GM23338 (cell line): ENCODE data around the gene CASK. TPM values are rescaled to one million over a fixed set of nuclear protein-coding genes. Genes with fewer than 3 reads are reported as not detected.

Experiments
- ATAC-seq: fragments of 200-7000 bp; cut with Tn5 transposase; 3 replicates; pipeline ENCODE4 v1.9.1; 2020
- DNase-seq: peaks from one replicate; pipeline ENCODE4 v3.0.0-alpha.2; 2015; ENCODE audit warnings: low spot score
- H2AFZ ChIP-seq: fragments of 200-600 bp; sonication (generic); 2 replicates; pipeline ENCODE4 v1.8.0; 2016; ENCODE audit warnings: antibody characterized with exemption, mild to moderate bottlenecking, moderate library complexity
- H3F3A ChIP-seq: fragments of 200-600 bp; sonication (generic); replicated peaks from 2 replicates; pipeline ENCODE4 v1.8.0; 2017; ENCODE audit warnings: antibody characterized with exemption, mixed run types, low read depth
- H3K27ac ChIP-seq: fragments of 200-600 bp; sonication (generic); 2 replicates; pipeline ENCODE4 v1.6.1; 2016; ENCODE audit warnings: low read depth
- H3K27me3 ChIP-seq: fragments of 200-600 bp; sonication (generic); 2 replicates; pipeline ENCODE4 v1.8.0; 2016; ENCODE audit warnings: mild to moderate bottlenecking, mixed run types, moderate library complexity; ENCODE audit not compliant: insufficient read depth
- H3K36me3 ChIP-seq: fragments of 200-600 bp; sonication (generic); 2 replicates; pipeline ENCODE4 v1.8.0; 2016; ENCODE audit warnings: mild to moderate bottlenecking; ENCODE audit not compliant: insufficient read depth
- H3K4me1 ChIP-seq: fragments of 200-600 bp; sonication (generic); 2 replicates; pipeline ENCODE4 v1.8.0; 2016; ENCODE audit warnings: mild to moderate bottlenecking, moderate library complexity; ENCODE audit not compliant: insufficient read depth
- H3K4me2 ChIP-seq: fragments of 200-600 bp; sonication (generic); 2 replicates; pipeline ENCODE4 v1.7.1; 2017; ENCODE audit warnings: mixed run types
- H3K4me3 ChIP-seq: fragments of 200-600 bp; sonication (generic); 2 replicates; pipeline ENCODE4 v1.6.1; 2016; ENCODE audit warnings: mixed run types
- H3K79me2 ChIP-seq: fragments of 200-600 bp; sonication (generic); replicated peaks from 2 replicates; pipeline ENCODE4 v1.8.0; 2017; ENCODE audit warnings: mild to moderate bottlenecking; ENCODE audit not compliant: insufficient read depth
- H3K9me2 ChIP-seq: fragments of 200-600 bp; sonication (generic); 2 replicates; pipeline ENCODE4 v1.8.0; 2017; ENCODE audit not compliant: insufficient read depth
- H4K20me1 ChIP-seq: fragments of 200-600 bp; sonication (generic); replicated peaks from 2 replicates; pipeline ENCODE4 v1.8.0; 2017; ENCODE audit warnings: mild to moderate bottlenecking; ENCODE audit not compliant: insufficient read depth
- H3K27ac Mint-ChIP-seq: 2 replicates; pipeline ENCODE4 v1.8.0; 2020; ENCODE audit warnings: inconsistent platforms, mild to moderate bottlenecking, moderate library complexity, mixed read lengths
- H3K27me3 Mint-ChIP-seq: 3 replicates; pipeline ENCODE4 v1.8.0; 2022; ENCODE audit warnings: low read depth, mild to moderate bottlenecking, moderate library complexity, mixed read lengths, inconsistent platforms; ENCODE audit not compliant: insufficient read depth, poor library complexity
- H3K36me3 Mint-ChIP-seq: 3 replicates; pipeline ENCODE4 v1.8.0; 2021; ENCODE audit warnings: low read depth, mild to moderate bottlenecking, inconsistent platforms, moderate library complexity, mixed read lengths
- H3K4me1 Mint-ChIP-seq: 3 replicates; pipeline ENCODE4 v1.8.0; 2020; ENCODE audit warnings: mild to moderate bottlenecking, inconsistent platforms, mixed read lengths
- H3K4me3 Mint-ChIP-seq: 3 replicates; pipeline ENCODE4 v1.8.0; 2021; ENCODE audit warnings: moderate library complexity, mild to moderate bottlenecking, inconsistent platforms, mixed read lengths
- H3K9me3 Mint-ChIP-seq: 3 replicates; pipeline ENCODE4 v1.8.0; 2020; ENCODE audit warnings: moderate library complexity, mild to moderate bottlenecking, inconsistent platforms, mixed read lengths
- CREB1 ChIP-seq: fragments of 250-450 bp; sonication (Bioruptor Pico); IDR thresholded peaks from 2 replicates; pipeline ENCODE4 v1.5.0; 2020; ENCODE audit warnings: low read depth, mild to moderate bottlenecking, moderate library complexity
- EZH2 ChIP-seq: fragments of 200-600 bp; sonication (generic); IDR thresholded peaks from one replicate; pipeline ENCODE4 v1.8.0; 2017; ENCODE audit warnings: antibody characterized with exemption, mild to moderate bottlenecking, low read depth; ENCODE audit not compliant: unreplicated experiment
- EZH2phosphoT487 ChIP-seq: fragments of 200-600 bp; sonication (generic); IDR thresholded peaks from one replicate; pipeline ENCODE4 v1.8.1; 2018; ENCODE audit warnings: antibody characterized with exemption; ENCODE audit not compliant: unreplicated experiment
- JUNB ChIP-seq: IDR thresholded peaks from one replicate; pipeline ENCODE4 v1.6.1; 2016; ENCODE audit warnings: antibody characterized with exemption; ENCODE audit not compliant: unreplicated experiment
- NANOG ChIP-seq: IDR thresholded peaks from 2 replicates; pipeline ENCODE4 v1.6.1; 2016; ENCODE audit warnings: antibody characterized with exemption, borderline replicate concordance
- POLR2AphosphoS5 ChIP-seq: IDR thresholded peaks from 2 replicates; pipeline ENCODE4 v1.6.1; 2016; ENCODE audit warnings: antibody characterized with exemption, low read depth
- STAT1 ChIP-seq: IDR thresholded peaks from one replicate; pipeline ENCODE4 v1.6.1; 2016; ENCODE audit warnings: antibody characterized with exemption; ENCODE audit not compliant: unreplicated experiment
- ZNF114 ChIP-seq: fragments of 250-450 bp; sonication (Bioruptor Pico); IDR thresholded peaks from 2 replicates; pipeline ENCODE4 v1.5.0; 2020; ENCODE audit warnings: mild to moderate bottlenecking, moderate library complexity
- ZNF331 ChIP-seq: fragments of 250-450 bp; sonication (Bioruptor Pico); IDR thresholded peaks from 2 replicates; pipeline ENCODE4 v1.5.0; 2020; ENCODE audit warnings: low read depth, mild to moderate bottlenecking, moderate library complexity
- polyA plus RNA-seq: library from polyadenylated mRNA; unstranded; fragments of >200 nt; fragmentation: Nextera tagmentation; extraction: Ambion mirVana; gene quantifications from 2 replicates; pipeline ENCODE4 v1.2.1, GENCODE V29; 2016
- total RNA-seq: library from RNA; depleted of rRNA; stranded (reverse); fragments of >200 nt; shearing (Covaris generic); gene quantifications from 2 replicates; pipeline ENCODE4 v1.2.3, GENCODE V29; 2014
- TF ChIP-seq, protein P1 (sequence below): fragments of 250-450 bp; sonication (Bioruptor Pico); IDR thresholded peaks from 2 replicates; pipeline ENCODE4 v1.5.0; 2020; ENCODE audit warnings: mild to moderate bottlenecking, moderate library complexity
- TF ChIP-seq, protein P2 (sequence below), 2 experiments: fragments of 200-600 bp in 1 of 2; sonication (generic) in 1 of 2; conservative IDR thresholded peaks; 2 replicates each; pipeline versions ENCODE4 v1.5.1 to v1.6.1; 2016 to 2017; ENCODE audit warnings: antibody characterized with exemption in 2 of 2, low read depth in 2 of 2, mild to moderate bottlenecking in 2 of 2, moderate library complexity in 1 of 2
- TF ChIP-seq, protein P3 (sequence below): IDR thresholded peaks from 2 replicates; pipeline ENCODE4 v1.6.1; 2016; ENCODE audit warnings: antibody characterized with exemption
- TF ChIP-seq, protein P4 (sequence below): IDR thresholded peaks from one replicate; pipeline ENCODE4 v1.6.1; 2018; ENCODE audit warnings: antibody characterized with exemption; ENCODE audit not compliant: unreplicated experiment

CASK gene
- total and polyA plus RNA-seq, 2 experiments from 2014 or later, result 15.3 to 44.4 TPM

DNA sequence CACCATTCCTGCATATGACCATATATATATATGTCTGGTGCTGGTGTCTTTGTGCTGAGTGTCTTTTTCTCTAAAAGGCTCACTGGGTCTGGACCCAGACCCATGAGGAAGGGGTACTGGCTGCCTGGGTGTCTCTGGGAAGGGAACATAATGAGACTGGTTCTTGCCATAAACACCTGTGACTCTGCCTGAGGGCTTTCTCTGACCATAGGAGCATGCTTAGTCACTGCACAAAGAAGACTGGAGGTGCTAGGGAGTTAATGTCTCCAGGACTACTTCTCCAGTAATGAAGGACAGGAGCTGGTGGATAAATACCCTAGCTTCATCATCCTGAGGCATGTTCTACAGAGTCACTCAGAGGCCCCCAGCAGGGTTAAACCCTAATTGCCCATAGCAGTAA is 47.1 kb upstream of the CASK start:
- no peaks in the 10 kb centered on the region for H4K20me1 ChIP-seq
- no peak overlapping the region for H3K27ac ChIP-seq
- Mint-ChIP-seq H3K27ac (no peak overlapping the region), H3K27me3 (peaks cover 2% of the 10 kb centered on the region), H3K4me3 (no peak overlapping the region), H3K9me3 (no peaks in the 10 kb centered on the region), H3K36me3 (no peaks in the 10 kb centered on the region), H3K4me1 (peaks cover 11% of the 10 kb centered on the region)
- H3K9me2 ChIP-seq, result no peaks in the 10 kb centered on the region
- no peak for DNase-seq
- no peaks in the 10 kb centered on the region for H3K79me2 ChIP-seq
- no peaks in the 10 kb centered on the region for H3F3A ChIP-seq
- H3K27me3 ChIP-seq, result no peaks in the 10 kb centered on the region
- no peak for ATAC-seq
- H3K36me3 ChIP-seq, result no peaks in the 10 kb centered on the region
- H3K4me2 ChIP-seq, result no peak overlapping the region
- H3K4me1 ChIP-seq, result no peaks in the 10 kb centered on the region
- H2AFZ ChIP-seq, result no peak overlapping the region
- no peak overlapping the region for H3K4me3 ChIP-seq
- TF ChIP-seq, protein P1, sequence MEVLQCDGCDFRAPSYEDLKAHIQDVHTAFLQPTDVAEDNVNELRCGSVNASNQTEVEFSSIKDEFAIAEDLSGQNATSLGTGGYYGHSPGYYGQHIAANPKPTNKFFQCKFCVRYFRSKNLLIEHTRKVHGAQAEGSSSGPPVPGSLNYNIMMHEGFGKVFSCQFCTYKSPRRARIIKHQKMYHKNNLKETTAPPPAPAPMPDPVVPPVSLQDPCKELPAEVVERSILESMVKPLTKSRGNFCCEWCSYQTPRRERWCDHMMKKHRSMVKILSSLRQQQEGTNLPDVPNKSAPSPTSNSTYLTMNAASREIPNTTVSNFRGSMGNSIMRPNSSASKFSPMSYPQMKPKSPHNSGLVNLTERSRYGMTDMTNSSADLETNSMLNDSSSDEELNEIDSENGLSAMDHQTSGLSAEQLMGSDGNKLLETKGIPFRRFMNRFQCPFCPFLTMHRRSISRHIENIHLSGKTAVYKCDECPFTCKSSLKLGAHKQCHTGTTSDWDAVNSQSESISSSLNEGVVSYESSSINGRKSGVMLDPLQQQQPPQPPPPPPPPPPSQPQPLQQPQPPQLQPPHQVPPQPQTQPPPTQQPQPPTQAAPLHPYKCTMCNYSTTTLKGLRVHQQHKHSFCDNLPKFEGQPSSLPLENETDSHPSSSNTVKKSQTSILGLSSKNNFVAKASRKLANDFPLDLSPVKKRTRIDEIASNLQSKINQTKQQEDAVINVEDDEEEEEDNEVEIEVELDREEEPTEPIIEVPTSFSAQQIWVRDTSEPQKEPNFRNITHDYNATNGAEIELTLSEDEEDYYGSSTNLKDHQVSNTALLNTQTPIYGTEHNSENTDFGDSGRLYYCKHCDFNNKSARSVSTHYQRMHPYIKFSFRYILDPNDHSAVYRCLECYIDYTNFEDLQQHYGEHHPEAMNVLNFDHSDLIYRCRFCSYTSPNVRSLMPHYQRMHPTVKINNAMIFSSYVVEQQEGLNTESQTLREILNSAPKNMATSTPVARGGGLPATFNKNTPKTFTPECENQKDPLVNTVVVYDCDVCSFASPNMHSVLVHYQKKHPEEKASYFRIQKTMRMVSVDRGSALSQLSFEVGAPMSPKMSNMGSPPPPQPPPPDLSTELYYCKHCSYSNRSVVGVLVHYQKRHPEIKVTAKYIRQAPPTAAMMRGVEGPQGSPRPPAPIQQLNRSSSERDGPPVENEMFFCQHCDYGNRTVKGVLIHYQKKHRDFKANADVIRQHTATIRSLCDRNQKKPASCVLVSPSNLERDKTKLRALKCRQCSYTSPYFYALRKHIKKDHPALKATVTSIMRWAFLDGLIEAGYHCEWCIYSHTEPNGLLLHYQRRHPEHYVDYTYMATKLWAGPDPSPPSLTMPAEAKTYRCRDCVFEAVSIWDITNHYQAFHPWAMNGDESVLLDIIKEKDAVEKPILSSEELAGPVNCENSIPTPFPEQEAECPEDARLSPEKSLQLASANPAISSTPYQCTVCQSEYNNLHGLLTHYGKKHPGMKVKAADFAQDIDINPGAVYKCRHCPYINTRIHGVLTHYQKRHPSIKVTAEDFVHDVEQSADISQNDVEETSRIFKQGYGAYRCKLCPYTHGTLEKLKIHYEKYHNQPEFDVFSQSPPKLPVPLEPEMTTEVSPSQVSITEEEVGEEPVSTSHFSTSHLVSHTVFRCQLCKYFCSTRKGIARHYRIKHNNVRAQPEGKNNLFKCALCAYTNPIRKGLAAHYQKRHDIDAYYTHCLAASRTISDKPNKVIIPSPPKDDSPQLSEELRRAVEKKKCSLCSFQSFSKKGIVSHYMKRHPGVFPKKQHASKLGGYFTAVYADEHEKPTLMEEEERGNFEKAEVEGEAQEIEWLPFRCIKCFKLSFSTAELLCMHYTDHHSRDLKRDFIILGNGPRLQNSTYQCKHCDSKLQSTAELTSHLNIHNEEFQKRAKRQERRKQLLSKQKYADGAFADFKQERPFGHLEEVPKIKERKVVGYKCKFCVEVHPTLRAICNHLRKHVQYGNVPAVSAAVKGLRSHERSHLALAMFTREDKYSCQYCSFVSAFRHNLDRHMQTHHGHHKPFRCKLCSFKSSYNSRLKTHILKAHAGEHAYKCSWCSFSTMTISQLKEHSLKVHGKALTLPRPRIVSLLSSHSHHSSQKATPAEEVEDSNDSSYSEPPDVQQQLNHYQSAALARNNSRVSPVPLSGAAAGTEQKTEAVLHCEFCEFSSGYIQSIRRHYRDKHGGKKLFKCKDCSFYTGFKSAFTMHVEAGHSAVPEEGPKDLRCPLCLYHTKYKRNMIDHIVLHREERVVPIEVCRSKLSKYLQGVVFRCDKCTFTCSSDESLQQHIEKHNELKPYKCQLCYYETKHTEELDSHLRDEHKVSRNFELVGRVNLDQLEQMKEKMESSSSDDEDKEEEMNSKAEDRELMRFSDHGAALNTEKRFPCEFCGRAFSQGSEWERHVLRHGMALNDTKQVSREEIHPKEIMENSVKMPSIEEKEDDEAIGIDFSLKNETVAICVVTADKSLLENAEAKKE, result no peak
- TF ChIP-seq CREB1 (CRISPR knock-in tag) (no peak), EZH2 (no peak), EZH2phosphoT487 (no peak), JUNB (no peak), NANOG (no peak), STAT1 (no peak), ZNF331 (CRISPR knock-in tag) (no peak), POLR2AphosphoS5 (no peak), ZNF114 (CRISPR knock-in tag) (no peak)
- TF ChIP-seq, protein P2, sequence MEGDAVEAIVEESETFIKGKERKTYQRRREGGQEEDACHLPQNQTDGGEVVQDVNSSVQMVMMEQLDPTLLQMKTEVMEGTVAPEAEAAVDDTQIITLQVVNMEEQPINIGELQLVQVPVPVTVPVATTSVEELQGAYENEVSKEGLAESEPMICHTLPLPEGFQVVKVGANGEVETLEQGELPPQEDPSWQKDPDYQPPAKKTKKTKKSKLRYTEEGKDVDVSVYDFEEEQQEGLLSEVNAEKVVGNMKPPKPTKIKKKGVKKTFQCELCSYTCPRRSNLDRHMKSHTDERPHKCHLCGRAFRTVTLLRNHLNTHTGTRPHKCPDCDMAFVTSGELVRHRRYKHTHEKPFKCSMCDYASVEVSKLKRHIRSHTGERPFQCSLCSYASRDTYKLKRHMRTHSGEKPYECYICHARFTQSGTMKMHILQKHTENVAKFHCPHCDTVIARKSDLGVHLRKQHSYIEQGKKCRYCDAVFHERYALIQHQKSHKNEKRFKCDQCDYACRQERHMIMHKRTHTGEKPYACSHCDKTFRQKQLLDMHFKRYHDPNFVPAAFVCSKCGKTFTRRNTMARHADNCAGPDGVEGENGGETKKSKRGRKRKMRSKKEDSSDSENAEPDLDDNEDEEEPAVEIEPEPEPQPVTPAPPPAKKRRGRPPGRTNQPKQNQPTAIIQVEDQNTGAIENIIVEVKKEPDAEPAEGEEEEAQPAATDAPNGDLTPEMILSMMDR (conservative IDR thresholded peaks at IDR 0.05; ENCODE audit: low read depth in 2 of 2), result no peak; a peak in 1 of 4 replicates
- TF ChIP-seq, protein P3, sequence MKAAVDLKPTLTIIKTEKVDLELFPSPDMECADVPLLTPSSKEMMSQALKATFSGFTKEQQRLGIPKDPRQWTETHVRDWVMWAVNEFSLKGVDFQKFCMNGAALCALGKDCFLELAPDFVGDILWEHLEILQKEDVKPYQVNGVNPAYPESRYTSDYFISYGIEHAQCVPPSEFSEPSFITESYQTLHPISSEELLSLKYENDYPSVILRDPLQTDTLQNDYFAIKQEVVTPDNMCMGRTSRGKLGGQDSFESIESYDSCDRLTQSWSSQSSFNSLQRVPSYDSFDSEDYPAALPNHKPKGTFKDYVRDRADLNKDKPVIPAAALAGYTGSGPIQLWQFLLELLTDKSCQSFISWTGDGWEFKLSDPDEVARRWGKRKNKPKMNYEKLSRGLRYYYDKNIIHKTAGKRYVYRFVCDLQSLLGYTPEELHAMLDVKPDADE, result no peak
- TF ChIP-seq, protein P4, sequence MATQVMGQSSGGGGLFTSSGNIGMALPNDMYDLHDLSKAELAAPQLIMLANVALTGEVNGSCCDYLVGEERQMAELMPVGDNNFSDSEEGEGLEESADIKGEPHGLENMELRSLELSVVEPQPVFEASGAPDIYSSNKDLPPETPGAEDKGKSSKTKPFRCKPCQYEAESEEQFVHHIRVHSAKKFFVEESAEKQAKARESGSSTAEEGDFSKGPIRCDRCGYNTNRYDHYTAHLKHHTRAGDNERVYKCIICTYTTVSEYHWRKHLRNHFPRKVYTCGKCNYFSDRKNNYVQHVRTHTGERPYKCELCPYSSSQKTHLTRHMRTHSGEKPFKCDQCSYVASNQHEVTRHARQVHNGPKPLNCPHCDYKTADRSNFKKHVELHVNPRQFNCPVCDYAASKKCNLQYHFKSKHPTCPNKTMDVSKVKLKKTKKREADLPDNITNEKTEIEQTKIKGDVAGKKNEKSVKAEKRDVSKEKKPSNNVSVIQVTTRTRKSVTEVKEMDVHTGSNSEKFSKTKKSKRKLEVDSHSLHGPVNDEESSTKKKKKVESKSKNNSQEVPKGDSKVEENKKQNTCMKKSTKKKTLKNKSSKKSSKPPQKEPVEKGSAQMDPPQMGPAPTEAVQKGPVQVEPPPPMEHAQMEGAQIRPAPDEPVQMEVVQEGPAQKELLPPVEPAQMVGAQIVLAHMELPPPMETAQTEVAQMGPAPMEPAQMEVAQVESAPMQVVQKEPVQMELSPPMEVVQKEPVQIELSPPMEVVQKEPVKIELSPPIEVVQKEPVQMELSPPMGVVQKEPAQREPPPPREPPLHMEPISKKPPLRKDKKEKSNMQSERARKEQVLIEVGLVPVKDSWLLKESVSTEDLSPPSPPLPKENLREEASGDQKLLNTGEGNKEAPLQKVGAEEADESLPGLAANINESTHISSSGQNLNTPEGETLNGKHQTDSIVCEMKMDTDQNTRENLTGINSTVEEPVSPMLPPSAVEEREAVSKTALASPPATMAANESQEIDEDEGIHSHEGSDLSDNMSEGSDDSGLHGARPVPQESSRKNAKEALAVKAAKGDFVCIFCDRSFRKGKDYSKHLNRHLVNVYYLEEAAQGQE, result no peak
